GM20000 (cell line): ENCODE data around the gene LRBA.

Experiments
- DNase-seq: peaks from one replicate; pipeline ENCODE4 v3.0.0; 2012; ENCODE audit warnings: low spot score
- TF ChIP-seq, protein P1 (sequence below): IDR thresholded peaks from 2 replicates; pipeline ENCODE4 v1.5.1; 2012; ENCODE audit warnings: mild to moderate bottlenecking, control low read depth; ENCODE audit errors: extremely low read depth, missing control alignments

Gene LRBA

DNA sequence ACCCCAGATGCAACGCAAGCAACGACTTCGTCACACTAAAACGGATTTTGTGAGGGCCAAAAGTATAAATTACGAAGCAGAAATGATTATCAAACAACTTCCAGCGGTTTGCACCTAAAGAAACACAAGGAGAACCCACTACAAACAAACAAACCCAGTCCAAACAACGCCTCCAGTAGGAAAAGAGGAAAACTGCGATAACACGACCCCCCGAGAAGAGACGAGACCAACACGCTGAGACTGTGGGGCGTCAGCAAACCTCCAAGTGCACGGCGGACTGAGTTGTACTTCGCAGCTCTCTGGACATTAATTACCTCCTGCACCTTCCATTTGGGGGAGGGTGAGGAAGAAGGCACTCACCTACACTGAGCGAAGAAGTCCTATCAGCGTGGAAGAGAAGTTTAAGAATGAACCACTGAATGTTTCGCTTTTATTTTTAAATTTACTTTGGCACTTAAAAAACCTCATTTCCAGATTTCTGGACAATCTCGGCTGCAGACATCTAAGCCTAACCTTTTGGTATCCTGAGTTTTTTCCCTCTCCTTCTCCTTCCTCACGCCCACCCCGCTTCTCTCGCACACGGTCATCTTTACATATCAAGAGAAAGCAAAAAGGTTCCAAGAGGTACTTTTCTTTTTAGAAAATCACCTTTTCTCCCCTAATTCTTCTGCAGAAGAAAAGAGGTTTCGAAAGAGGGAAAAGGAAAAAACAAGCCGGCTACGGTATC, 432.8 kb downstream of the LRBA start, which contains the start of gene MAB21L2:
Gene MAB21L2 (plus strand): TSS at position 6 of the 727 bp plus-strand sequence. CDS start 879 bp downstream, outside the sequence.
- DNase-seq, result no peak
- TF ChIP-seq, protein P1, sequence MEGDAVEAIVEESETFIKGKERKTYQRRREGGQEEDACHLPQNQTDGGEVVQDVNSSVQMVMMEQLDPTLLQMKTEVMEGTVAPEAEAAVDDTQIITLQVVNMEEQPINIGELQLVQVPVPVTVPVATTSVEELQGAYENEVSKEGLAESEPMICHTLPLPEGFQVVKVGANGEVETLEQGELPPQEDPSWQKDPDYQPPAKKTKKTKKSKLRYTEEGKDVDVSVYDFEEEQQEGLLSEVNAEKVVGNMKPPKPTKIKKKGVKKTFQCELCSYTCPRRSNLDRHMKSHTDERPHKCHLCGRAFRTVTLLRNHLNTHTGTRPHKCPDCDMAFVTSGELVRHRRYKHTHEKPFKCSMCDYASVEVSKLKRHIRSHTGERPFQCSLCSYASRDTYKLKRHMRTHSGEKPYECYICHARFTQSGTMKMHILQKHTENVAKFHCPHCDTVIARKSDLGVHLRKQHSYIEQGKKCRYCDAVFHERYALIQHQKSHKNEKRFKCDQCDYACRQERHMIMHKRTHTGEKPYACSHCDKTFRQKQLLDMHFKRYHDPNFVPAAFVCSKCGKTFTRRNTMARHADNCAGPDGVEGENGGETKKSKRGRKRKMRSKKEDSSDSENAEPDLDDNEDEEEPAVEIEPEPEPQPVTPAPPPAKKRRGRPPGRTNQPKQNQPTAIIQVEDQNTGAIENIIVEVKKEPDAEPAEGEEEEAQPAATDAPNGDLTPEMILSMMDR, result no peak

DNA sequence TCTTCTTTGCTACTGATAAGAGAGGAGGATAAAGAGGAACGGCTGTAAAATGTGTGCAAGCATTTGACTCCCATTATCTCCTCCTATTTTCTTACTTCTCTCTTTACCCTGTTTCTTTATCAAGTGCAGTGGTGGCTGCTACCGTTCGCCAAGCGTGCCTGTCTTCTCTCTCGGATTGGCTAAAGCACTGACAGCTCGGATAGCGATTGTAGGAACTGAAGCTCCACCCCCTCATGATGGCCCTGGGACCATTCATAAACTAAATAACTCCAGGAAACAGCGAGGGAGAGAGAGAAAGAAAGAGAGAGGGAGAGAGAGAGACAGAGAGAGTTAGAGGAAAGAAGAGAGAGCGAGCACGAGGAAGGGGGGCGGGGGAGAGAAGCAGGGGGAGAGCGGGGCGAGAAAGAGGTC, 433.4 kb downstream of the LRBA start:
- DNase-seq, result no peak
- TF ChIP-seq, protein P1, result no peak

DNA sequence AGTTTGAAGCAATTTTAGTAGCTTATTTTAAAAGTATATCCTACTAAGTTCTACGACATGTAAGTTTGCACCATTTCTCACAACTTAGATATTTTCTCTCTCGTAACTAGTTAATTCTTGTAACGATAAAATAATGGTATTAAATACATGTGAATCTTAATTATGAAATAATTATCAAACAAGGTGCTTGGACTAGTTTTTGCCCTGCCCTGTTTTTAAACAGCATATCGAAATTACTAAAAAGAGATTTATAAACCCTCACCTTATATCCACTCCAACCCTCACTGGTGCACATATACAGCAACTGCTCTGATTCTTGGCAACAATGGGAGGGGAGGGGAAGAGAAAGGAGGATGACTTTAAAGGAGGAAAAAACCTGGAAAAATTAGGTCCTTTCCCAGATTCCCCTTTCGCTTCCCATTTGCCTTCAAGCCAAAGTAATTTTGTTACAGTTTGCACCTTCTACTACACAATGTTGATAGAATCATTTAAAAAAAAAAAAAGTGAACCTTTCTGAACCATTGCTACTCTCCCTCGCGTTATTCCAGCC, 434.0 kb downstream of the LRBA start:
- DNase-seq, result no peak
- TF ChIP-seq, protein P1, result no peak

DNA sequence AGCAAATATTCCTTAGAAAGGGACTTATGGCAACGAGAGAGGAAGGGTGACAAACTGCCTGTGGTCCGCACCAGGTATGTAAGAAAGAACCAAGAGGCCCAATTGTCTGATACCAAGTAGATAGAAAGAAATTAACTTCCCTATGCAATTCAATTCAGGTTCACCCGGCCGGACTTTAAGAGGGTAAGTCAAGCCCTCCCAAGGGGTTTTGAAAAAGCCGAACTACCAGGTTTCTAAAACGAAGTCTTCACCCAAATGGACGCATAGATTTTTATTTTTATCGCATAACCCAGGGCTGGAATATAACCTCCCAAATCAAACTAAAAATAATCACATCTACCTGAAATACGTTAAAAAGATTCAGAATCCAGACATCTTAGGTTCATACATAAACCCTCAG, 434.8 kb downstream of the LRBA start:
- no peak for DNase-seq
- TF ChIP-seq, protein P1, result no peak

DNA sequence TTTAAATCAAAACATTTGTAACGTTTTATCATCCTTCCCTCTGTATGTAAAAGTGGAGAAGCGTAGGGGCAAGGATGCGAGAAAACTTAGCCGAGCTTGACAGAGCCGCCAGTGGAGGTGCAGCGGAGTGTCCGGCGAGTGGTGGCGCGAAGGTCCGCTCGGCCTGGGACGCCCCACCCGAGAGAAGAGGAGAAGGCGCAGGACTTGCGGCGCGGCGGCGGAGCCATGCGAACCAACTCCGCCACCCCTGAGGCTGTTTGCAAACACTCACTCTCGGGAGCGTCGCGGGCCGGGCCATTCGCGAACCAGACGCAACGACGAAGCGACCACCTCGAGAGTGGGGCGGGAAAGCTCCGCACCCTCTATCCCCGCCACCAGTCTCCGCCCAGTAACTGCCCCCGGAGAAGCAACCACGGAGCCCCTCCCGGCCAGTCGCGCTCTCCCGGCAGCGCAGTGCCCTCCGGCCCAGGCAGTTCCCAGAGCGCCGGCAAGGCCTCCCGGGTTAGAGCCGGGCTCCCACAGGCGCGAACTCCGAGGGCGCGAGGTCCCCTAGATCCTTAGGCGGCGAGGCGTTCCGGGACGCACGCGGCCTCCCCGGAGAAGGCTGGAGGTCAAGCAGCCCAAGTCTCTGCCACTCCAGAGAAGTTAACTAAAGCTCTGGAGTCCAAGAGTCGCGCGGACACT, 435.4 kb downstream of the LRBA start:
- TF ChIP-seq, protein P1, result no peak
- DNase-seq, result no peak

DNA sequence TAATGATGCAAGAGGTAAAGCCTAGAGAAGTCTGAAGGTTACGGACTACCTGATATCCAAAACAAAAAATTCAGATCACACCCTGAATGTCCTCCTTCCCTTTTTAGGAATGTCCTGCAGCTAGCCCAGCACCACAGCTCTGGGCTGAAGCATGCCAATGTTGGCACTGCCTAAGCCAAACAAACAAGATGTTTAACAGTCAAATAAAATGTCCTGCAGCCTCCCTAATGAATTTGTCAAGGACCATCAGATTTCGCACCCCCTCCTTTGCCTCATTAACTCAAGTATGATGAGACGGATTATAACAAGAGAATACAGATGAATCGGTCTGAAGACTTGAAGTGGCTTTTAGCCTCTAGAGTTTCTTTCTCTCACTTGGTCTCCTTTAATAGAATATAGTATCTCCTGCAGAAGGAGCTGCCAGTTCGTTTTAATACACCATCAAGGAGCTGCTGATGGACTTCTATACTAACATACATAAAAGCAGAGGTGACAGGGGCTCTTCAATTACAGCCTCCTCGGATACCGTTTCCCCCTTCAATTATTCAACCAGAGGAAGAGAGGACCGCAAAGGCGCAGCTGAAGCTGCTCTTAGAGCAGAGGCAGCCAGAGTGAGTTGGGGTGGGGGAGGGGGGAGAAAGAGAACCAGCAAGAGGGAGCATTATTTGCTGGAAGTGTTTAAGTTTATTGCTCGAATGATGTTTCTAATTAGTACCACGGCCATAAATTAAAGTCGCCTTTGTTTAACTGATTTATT, 436.2 kb downstream of the LRBA start:
- peak; percentile 16 for DNase-seq
- TF ChIP-seq, protein P1, result no peak
